Measurements from ENCODE around the gene EDRF1.

DNA sequence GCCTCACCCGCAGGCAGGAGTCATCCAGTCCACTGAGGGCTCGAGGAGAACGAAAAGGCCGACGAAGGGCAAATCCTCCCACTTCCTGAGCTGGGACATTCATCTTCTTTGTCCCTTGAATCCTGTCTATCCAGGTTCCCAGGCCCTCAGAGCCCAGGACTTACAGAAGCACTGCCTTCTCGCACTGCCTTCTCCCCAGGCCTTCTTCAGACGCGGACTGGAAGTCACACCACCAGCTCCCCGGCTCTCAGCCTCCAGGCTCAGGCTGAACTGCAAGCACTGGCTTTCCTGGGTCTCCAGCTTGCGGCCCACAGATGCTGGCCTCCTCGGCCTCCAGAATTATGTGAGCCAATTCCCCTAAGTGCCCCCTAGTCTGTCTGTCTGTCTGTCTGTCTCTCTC is 62.5 kb downstream of the EDRF1 start:
- TF ChIP-seq, protein P1, sequence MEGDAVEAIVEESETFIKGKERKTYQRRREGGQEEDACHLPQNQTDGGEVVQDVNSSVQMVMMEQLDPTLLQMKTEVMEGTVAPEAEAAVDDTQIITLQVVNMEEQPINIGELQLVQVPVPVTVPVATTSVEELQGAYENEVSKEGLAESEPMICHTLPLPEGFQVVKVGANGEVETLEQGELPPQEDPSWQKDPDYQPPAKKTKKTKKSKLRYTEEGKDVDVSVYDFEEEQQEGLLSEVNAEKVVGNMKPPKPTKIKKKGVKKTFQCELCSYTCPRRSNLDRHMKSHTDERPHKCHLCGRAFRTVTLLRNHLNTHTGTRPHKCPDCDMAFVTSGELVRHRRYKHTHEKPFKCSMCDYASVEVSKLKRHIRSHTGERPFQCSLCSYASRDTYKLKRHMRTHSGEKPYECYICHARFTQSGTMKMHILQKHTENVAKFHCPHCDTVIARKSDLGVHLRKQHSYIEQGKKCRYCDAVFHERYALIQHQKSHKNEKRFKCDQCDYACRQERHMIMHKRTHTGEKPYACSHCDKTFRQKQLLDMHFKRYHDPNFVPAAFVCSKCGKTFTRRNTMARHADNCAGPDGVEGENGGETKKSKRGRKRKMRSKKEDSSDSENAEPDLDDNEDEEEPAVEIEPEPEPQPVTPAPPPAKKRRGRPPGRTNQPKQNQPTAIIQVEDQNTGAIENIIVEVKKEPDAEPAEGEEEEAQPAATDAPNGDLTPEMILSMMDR (IDR thresholded peaks at IDR 0.05 in 2 of 3, conservative IDR thresholded peaks at IDR 0.05 in 1 of 3; ENCODE audit: control insufficient read depth in 2 of 3, extremely low read depth in 1 of 3, insufficient read depth in 1 of 3, low read depth in 3 of 3, low read length in 3 of 3), result no peak
- no peak for TF ChIP-seq SIN3A (IDR thresholded peaks at IDR 0.05; ENCODE audit: low read depth, low read length)
- TF ChIP-seq POLR2A (IDR thresholded peaks at IDR 0.05; ENCODE audit: low read depth, low read length), result no peak
- TF ChIP-seq, protein P2, sequence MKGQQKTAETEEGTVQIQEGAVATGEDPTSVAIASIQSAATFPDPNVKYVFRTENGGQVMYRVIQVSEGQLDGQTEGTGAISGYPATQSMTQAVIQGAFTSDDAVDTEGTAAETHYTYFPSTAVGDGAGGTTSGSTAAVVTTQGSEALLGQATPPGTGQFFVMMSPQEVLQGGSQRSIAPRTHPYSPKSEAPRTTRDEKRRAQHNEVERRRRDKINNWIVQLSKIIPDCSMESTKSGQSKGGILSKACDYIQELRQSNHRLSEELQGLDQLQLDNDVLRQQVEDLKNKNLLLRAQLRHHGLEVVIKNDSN (IDR thresholded peaks at IDR 0.05; ENCODE audit: borderline replicate concordance, extremely low read length, insufficient read depth, low read depth, low read length), result no peak
- TF ChIP-seq RFX5 (IDR thresholded peaks at IDR 0.05; ENCODE audit: low read depth, low read length), result no peak
- TF ChIP-seq IRF4 (IDR thresholded peaks at IDR 0.05; ENCODE audit: low read depth, low read length), result no peak
- no peak for TF ChIP-seq RB1 (IDR thresholded peaks at IDR 0.05; ENCODE audit: borderline replicate concordance)
- no peak for TF ChIP-seq CEBPB (IDR thresholded peaks at IDR 0.05; ENCODE audit: borderline replicate concordance in 1 of 2, low read depth in 2 of 2, low read length in 2 of 2)
- TF ChIP-seq RAD21 (IDR thresholded peaks at IDR 0.05; ENCODE audit: insufficient read depth, low read depth, low read length), result no peak
- TF ChIP-seq ZNF217 (IDR thresholded peaks at IDR 0.05), result no peak
- TF ChIP-seq POU2F2 (IDR thresholded peaks at IDR 0.05; ENCODE audit: borderline replicate concordance, low read depth, low read length), result no peak
- TF ChIP-seq ETV6 (conservative IDR thresholded peaks at IDR 0.05 in 1 of 2, IDR thresholded peaks at IDR 0.05 in 1 of 2; ENCODE audit: borderline replicate concordance in 1 of 2, low read depth in 1 of 2), result no peak

Measured in GM12878 (cell line).